GM19043 (cell line): ENCODE data around the gene PIGM.

Source experiments
- ATAC-seq: cut with Tn5 transposase; IDR thresholded peaks from one replicate; pipeline ENCODE4 v1.9.1; 2021; ENCODE audit warnings: low read depth; ENCODE audit not compliant: unreplicated experiment

PIGM gene

GRCh38 chr1:160022330-160023310, 9.2 kb downstream of the PIGM start:
- no peak for ATAC-seq

DNA sequence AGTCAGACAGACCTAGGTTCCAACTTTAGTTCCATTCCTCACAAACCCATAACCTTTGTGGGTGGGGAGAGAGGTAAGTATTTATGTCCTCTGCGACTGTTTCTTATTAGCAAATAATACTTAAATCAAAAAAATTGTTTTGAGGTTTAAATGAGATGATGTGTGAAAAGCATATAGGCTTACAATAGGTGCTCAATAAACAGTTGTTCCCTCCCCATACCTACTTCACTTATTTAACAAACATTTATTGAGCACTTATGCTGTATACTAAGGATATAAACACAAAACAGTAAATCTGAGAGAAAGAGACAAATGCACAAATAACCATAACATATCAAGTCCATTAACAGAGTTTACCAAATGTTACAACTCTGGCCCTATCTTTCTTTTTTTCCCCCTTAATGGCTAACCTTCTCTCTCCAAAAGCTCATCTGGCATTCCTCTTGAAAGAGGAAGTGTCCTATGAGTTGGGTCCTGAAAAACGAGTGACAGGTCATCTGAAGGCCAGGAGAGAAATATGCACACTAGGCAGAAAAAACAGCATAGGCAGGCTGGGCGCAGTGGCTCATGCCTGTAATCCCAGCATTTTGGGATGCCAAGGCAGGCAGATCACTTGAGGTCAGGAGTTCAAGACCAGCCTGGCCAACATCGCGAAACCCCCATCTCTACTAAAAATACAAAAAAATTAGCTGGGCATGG, 10.3 kb downstream of the PIGM start:
- no peak for ATAC-seq

DNA sequence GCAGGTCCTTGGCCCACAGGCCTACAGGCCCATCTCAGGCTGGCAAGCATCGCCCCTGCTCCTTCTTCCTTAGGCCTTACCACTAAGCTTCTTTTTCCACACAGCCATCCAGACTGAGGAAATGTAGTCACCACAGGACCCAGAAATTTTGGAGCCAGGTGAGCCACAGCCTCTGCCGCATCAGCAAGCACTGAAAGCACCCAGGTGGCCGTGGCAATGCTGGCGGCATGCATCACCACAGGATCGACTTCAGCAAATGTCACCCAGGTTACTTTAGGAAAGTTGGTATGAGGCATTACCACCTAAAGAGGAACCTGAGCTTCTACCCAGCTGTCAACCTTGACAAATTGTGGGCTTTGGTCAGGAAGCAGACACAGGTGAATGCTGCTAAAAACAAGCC, 11.6 kb downstream of the PIGM start:
- ATAC-seq: no peak

GRCh38 chr1:160018900-160019299, 12.9 kb downstream of the PIGM start:
- ATAC-seq: no peak

DNA sequence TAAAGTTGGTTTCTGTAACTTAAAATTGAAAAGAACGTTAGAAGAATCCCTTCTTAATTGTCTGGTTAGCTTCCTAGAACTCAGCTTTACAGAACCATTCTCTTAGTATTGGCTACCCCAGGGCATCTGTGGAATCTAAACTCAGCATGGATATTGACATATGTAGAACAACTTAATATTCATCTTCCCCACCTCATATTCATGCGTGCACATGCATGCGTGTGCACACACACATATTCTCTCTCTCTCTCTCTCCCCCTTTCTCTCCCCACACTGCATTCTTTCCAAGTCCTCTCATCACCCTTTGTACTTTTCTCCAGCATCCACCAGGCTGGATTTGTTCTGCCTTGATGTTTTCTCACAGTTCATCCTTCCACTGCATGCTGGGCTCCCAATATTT, 13.4 kb downstream of the PIGM start:
- ATAC-seq: no peak

- ATAC-seq: no peak
Measured at GRCh38 chr1:160017592-160017991, 14.2 kb downstream of the PIGM start.

DNA sequence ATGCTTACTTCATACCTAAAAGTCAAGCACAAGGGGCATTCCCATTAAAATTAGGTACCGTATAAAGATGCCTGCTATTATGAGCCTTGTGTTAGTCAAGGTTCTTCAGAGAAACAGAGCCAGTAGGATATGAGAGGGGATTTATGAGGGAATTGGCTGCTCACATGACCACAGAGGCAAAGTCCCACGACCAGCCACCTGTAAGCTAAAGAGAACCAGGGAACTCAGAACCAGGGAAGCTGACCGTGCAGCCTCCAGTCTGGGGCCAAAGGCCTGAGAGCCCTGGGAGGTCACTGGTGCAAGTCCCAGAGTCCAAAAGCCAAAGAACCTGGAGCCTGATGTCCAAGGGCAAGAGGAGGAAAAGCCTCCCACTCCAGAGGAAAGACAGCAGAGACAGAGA, 20.0 kb downstream of the PIGM start:
- no peak for ATAC-seq

DNA sequence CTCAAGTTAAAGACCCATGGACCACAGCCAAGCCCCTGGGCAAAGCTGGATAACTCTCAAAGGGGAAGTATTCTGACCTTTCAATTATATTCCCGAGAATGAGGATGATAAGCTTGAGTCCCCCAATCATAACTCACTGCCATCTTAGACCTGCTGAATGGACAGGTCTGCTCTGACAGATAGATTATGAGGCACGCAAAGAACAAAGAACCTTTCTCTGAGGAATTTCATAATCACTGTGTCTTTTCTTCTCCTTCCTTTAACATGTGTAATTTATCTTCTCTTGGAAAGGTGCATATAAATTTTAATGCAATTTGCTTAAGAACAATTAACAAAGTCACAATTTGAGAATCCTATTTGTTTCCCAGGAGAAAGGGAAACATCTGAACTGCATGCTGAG, 22.0 kb downstream of the PIGM start:
- no peak for ATAC-seq

- ATAC-seq: no peak
Measured at GRCh38 chr1:160009081-160009480, 22.7 kb downstream of the PIGM start.

DNA sequence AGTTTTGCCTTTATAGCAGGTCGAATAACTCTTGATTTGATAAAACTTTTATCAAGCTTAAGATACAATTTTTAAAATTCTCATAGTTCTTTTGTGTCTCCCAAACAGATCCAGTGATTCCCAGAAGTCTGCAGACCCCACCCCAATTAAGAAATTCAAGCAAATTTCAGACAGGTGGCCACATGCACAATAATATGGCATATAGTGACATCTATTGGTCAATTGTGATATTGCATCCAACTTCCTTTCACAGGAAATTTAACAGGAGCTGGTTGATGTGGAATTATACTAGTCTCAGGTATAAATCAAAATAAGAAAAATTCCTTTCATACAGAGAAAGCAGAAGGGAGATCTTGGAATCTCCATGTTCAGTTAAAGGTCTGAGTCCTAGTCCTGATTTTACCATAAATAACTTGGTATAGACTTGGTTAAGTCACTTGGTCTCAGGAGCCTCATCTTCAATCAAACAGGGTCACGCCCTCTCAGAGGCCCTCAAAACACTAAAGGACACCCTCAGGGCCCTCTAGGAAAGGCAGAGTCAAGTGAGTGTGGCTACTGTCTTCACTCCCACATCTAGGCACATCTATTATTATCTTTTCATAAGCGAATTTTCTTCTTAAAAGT, 24.1 kb downstream of the PIGM start:
- ATAC-seq: no peak

DNA sequence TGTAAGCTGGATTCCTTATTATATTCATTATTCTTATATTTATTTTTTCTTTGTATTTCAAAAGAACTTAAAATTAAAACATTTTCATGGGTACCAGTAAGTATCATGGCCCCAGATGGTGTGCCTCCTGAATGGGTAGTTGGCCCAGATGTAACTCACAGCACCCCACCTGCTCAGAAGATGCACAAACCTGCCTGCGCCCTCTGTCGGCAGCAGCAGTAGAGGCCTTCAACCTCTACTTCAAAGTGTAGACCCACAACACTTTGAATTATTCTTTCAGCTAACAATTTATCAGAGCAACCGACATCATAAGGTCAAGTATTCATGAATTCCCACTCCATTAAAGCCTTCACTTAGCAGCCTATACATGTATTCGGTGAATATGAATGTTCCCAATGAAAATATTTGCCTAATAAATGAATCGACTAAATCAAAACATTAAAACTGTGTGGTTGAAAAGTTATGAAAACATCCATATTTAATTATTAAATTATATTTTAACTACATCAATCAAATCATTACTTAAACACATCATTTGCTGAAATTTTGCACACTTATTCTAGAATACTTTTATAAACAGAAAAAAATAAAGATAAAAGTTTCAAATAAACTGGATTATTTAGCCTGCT, 25.4 kb downstream of the PIGM start:
- ATAC-seq: no peak

- no peak for ATAC-seq
Measured at GRCh38 chr1:160005070-160005469, 26.7 kb downstream of the PIGM start.

- no peak for ATAC-seq
Measured at GRCh38 chr1:160004425-160004824, 27.4 kb downstream of the PIGM start.

DNA sequence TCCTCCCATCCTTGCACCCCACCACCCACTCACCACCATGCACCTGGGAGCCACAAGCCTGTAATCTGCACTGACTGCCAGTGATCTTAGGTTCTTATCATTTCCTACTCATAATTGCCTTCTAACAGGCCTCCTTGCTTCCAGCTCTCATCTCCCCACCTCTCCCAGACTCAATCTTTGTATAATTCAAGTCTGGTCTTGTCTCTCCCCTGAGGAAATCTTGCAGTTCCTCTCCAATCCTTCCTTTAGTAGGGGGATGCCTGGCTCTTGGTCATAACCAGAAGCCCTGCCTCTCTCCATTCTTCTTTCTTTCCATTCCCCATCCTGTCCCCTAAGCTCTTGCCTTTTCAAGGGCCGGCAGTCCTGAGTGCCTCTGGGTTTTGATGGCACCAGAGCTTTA, 27.8 kb downstream of the PIGM start:
- no peak for ATAC-seq

DNA sequence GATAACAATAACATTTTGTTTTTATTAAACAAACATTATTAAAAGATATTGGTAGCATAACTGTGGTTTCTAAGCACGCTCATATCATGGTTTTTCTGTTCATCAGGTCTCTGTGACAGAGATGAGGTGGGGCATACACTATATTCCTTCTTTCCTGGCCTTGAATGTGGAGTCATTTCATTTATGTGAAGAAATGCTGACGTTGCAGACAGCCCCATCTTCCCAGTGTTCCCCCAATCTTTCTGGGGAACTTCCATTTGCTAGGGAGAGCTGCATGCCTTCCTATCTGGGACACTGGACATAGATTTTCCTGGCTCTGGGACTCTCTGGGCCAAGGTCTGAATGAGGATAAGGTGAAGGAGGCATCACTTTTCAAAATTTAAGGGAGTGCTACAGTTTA, 30.4 kb downstream of the PIGM start:
- ATAC-seq: no peak

- no peak for ATAC-seq
Measured at GRCh38 chr1:159999204-159999603, 32.6 kb downstream of the PIGM start.

DNA sequence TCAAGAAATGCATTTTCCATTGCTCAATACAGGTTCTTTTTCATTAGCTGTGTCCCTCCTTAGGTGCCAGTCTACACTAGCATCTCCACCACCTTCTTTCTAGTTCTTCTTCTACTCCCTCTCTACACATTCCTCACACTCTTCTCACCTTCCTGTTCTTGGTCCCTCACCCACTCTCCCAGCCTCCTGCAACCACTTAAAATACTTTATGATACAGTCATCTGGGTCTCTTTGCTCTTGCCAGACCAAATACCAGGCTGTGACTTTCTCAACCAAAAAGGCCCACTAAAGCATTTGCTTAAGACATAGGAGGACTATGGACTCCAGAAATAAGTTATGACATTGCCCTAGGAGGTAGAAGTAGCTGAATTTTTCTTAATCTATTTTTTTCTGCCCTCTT, 35.1 kb downstream of the PIGM start:
- no peak for ATAC-seq

DNA sequence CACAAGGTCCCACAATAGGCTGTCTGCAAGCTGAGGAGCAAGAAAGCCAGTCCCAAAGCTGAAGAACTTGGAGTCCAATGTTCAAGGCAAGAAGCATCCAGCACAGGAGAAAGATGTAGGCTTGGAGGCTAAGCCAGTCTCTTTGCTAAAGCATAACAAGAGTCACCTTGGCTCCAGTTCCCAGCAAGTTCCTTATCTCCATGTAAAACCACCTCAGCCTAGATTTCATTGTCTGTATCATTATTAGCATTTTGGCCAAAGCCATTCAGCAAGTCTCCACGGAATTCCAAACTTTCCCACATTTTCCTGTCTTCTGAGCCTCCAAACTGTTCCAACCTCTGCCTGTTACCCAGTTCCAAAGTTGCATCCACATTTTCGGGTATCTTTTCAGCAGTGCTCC, 36.9 kb downstream of the PIGM start:
- no peak for ATAC-seq

DNA sequence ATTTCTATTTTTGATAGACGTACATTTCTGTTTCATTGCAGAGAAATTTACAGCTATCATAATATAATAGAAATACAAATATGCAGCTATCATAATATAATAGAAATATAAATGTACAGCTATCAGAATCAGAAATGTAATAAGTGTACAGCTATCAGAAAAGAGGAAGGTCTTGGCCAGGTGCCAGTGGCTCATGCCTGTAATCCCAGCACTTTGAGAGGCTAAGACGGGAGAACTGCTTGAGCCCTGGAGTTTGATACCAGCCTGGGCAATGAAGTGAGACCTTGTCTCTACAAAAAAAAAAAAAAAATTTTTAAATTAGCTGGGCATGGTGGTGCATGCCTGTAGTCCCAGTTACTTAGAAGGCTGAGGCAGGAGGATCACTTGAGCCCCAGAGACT, 37.9 kb downstream of the PIGM start:
- ATAC-seq: no peak

DNA sequence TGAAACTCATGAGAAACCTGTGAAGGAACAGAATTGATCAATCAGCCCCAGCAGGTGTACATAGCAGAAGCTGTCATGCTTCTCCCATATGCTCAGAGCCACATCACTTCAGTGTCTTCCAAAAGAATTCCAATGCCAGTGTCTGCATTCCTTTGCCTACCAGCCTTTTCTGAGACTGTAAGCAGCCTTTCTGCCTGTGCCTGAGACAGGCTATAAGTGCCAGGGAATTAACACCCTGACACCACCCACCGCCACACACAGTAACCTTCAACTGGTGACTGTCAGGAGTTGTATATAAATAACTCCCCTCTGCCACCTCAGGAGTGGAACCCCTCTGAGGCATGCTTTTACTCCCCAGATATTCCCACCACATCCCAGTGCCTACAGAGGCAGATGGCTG, 39.6 kb downstream of the PIGM start:
- ATAC-seq: no peak

DNA sequence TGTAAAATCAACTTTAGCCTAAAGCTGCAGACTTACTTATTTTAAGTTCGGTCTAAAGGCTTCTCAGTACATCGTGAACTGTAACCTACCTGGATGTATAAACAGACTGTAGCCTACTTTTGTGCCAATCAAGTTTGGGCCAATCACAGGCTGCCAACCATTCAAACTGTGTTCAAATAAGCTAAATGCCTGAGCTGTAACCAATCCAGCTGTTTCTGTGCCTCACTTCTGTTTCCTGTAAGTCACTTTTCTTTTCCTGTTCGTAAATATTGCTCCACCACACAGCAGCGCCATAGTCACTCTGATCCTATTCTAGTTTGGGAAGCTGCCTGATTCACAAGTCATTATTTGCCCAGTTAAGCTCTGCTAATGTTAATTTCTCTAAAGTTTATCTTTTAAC, 40.3 kb downstream of the PIGM start:
- no peak for ATAC-seq
